ENCODE data around the gene STIM1.

Gene STIM1

DNA sequence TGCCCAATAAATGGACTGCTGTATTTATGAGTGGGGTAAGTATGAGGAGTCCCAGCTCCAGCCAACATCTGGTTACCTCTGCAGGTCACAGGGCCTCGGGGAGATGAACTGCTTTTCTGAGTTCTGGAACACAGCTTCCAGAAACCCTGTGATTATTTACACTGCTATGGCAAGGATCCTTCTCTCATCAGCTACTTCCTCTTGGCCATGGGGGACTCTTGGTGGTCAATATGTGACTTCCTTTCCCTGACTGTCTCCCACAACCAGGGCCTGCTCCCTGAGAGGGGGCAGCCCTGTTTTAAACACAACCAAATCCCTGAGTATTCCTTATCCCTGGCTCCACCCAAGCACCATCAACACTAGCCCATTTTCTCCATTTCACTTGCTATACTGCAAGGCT, 24.7 kb upstream of the STIM1 start:
- no peak for DNase-seq (ENCODE audit: low read depth)

DNA sequence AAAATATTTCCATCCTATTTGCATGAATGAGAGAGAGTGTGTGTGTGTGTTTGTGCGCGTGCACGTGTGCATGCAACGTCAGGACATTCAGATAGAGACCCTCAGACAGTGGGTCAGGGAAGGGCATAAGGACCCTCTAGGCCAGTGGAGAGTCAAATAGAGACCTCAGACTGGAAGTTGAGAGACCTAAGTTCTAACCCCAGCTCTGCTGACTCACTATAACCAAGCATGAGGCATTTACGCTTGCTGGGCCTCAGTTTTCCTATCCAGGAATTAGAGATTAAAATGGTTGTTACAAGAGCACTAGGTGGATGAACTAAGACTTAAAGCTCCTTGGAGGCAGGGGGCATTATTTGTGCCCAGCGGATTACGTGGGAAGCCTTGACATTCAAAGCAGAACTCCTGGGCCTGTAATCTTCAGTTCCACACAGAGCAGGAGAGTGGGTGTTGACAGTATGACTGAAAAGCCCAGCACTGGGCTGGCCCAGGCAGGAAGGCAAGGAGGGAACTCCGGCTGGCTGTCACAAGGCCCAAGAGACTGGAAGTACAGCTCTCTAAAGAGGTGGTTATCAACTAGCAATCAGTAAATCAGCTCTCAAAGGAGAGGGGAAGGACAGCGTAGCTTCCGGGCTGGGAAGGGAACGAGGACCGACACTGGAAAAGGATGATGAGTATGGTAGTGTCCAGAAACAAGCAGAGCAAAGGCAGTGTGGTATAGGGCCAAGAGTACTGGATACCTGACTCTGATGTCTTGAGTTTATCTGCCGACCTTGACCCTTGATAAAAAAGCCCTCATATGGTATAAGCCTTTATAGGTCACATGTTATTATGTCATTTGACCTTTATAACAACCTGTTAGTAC, 23.9 kb upstream of the STIM1 start:
- DNase-seq (ENCODE audit: low read depth) = no peak

DNA sequence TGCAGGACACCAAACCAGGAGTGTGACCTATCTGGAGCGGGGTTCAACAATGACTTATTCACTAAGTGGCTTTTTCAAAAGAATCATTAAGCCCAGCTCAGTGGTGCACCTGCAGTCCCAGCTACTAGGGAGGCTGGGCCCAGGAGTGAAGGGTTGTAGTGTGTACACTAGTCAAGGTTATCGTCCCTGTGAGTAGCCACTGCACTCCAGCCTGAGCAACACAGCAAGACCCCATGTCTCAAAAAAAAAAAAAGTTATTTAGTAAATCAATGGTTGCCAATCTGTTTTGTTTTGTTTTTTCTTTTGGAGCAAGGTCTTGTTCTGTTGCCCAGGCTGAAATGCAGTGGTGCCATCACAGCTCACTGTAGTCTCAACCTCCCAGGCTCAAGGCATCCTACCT, 22.6 kb upstream of the STIM1 start:
- no peak for DNase-seq (ENCODE audit: low read depth)

DNA sequence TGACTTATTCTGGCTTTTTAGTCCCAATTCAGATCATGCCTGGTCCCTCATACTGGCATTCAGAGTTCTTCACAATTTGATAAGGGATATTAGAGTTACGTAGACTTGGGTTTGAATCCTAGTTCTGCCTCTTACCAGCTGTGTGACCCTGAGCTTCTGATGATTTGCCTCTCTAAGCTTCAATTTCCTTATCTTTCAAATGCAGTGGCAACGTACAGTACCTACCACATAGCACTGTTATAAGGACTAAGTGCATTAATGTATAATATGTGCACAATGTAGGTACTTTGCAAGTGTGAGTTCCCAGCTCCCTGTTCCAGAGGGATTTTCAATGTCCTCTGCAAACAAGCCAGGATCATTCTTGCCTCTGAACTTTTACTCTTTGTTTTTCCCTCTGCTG, 22.0 kb upstream of the STIM1 start:
- DNase-seq (ENCODE audit: low read depth) = no peak

DNA sequence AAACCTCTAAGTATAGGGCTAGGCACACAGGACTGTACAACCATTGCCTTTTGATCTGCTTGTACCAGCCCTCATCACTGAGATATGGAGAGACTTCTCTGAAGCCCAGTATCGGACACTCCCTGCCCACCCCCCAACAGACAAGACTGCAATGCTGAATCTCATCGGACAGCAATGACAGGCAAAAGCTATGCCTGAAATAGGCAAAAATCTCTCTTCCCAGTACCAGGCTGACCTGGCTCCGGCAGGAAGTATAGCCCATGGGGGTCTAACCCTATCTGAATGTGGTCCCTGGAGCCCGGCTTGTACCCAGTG, 21.2 kb upstream of the STIM1 start:
- no peak for DNase-seq (ENCODE audit: low read depth)

DNA sequence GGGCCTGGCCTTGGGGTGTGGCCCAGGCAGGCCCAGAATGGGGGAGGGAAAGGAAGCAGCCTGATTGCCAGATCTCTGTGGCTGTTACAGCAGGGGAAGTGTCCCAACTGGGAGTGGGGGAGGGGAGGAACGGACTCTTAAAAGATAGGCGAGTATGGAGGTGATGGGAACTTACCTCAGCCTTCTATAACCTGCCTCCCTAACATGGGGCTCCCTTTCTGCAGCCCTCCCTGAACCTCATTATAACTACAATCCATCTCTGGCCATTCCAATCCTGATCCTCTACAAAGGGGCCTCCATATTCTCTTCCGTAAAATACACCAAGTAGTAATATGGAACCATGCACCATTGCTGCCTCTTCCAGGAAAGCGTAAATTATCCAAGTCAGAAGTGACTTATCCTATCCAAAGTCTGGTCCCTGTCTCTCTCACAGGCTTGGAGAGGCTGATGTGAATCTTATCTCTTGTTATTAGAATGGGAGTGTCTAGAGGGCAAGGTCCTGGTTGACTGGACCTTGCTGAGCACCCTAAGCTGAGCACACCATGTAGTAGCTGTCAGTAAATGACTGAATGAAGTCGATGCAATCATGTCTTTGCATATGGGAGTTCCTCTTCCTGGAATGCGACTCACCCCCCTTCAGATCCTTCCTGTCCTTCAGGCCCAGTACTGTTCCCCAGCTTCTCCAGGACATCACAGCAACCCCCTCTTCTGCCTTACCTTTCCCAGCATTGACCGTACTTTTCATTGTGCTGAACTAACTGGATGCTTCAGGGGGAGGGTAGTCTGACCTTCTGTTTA, 20.6 kb upstream of the STIM1 start:
- no peak for DNase-seq (ENCODE audit: low read depth)

DNA sequence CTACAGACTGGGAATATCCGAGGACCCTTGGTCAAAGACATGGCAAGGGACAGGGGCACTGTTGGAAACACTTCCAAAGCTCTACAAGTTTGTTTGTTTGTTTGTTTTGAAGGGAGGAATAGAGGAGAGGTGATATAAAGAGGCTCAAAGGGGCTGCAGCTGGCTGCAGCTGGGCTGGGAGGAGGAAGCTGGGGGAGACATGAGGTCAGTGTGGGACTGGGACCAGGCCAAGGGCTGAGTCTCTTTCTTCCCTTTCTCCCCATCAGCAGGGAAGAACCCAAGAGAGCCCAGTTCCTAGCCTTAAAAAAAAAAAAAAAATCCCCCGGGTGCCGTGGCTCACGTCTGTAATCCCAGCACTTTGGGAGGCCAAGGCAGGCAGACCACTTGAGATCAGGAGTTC, 19.7 kb upstream of the STIM1 start:
- no peak for DNase-seq (ENCODE audit: low read depth)

DNA sequence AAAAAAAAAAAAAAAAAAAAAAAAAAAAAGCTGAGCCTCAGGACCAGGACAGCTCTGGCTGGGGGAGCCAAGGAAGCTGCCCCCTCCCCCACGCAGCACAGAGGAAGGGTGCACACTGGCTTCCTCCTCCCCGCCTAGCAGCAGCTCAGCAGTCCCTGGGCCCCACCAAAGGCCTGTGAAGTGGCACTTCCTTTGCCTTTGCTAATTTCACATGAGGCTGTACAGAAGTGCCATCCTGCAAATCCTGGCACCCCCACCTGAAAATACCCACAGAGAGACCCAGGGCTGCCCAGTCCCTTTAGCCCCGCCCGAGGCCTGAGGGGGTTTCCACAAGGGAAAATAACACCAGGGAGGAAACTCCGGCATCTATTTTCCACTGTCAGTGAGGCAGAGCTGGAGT, 18.6 kb upstream of the STIM1 start:
- DNase-seq (ENCODE audit: low read depth) = peak; percentile 30

DNA sequence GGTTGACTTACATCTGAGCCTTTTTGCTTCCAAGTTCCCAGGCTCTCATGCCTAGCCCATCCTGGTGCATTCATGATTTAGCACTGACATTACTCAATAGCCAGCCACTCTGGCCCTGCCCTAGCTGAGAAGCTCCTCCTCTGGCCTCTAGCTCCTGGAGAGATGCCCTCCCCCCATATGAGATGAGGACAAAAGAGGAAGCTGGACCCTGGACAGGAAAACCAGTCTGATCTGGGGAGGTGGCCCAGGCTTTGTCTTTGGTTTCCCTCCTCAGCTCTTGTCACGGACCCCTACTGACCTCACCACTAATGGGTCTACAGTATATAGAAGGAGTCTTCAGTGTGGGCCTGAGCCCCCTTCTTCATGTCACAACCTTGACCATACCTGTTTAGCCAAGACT, 17.7 kb upstream of the STIM1 start:
- no peak for DNase-seq (ENCODE audit: low read depth)

DNA sequence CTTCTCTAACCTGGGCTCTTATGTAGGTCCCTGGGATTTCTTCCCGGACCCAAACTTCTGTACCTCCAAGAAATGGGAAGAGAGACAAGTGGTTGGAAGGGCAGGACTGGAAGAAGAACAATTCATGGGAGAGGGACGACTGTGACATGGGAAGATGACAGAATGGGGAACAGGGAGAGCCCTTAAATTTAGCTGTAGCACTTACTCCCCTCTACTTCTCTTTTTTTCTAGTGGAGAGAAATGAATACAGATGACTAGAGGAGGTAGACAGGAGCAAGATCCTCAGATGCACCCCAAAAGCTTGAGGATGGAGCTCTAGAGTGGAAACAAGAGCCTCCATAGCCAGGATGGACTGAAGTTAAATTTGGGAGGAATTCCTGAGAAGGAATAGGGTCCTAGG, 17.0 kb upstream of the STIM1 start:
- no peak for DNase-seq (ENCODE audit: low read depth)

DNA sequence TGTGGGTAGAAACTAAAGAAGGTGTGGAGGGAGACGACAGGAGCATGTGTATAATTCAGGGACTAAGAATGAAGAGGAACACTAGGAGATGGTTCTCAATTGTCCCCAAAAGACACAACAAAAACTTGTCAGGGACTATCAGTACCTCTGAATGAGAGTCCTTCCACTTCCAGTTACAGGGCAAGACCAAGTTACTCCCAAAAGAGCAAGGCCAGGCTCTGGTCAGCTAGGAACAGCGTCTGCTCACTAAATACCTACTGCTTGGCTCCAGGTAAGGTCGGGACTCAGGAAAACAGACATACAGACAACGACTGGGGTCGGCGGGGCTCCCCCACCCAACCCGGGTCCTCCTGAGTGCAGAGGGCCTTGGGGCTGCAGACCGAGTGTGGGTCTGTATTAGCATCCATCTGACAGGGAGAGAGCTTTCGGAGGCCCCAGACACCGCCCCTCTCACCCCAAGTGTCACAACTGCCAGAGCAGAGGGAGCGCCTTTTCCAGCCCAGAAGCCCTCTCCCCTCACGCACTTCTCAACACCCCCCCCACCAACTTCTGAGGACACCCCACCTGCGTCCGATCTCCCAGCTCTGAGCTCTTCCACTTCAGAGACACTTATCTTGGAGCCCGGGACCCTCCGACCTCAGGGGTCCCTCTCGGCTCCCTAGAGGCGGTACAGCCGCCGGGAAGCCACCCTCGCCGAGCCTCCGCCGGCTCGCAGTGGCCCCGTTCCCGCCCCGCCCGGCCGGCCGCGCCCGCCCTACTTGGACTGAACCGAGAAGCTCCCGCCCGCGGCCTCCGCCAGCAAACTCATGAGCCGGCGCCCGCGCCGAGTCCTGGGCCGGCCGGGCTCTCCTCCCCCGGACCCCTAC, 15.2 kb upstream of the STIM1 start:
- peak; percentile 25 for DNase-seq (ENCODE audit: low read depth)

DNA sequence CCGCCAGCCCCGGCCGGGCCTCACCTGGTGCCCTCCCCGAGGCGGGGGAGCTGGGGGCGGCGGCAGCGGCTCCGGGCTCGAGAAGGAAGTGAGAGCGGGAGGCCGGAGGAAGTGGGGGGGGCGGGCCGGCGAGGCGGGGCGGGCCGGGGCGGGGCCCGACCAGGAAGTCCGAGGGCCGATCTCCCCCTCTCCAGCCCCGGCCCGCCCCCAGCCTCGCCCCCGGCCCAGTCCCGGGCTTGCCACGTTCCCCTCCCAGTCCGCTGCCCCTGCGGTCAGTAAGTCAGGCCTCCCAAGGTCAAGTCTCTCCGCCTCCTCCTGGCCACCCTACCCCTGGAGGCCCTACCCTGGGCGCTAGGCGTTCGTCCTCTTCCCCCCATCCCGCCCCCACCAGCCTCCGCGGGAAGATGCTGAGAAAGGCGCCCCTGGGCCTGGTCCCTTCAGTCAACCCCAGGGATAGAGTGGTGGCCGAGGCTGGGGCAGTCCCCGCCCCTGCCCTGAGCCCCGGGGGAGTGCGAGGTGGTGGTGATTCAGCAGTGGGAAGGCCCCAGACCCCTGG, 14.5 kb upstream of the STIM1 start, which contains the start of gene RHOG:
Gene RHOG (minus strand): TSS at position 90 of the 556 bp plus-strand sequence. CDS start 12,821 bp downstream, outside the sequence.
- DNase-seq (ENCODE audit: low read depth) = peak; percentile 93

DNA sequence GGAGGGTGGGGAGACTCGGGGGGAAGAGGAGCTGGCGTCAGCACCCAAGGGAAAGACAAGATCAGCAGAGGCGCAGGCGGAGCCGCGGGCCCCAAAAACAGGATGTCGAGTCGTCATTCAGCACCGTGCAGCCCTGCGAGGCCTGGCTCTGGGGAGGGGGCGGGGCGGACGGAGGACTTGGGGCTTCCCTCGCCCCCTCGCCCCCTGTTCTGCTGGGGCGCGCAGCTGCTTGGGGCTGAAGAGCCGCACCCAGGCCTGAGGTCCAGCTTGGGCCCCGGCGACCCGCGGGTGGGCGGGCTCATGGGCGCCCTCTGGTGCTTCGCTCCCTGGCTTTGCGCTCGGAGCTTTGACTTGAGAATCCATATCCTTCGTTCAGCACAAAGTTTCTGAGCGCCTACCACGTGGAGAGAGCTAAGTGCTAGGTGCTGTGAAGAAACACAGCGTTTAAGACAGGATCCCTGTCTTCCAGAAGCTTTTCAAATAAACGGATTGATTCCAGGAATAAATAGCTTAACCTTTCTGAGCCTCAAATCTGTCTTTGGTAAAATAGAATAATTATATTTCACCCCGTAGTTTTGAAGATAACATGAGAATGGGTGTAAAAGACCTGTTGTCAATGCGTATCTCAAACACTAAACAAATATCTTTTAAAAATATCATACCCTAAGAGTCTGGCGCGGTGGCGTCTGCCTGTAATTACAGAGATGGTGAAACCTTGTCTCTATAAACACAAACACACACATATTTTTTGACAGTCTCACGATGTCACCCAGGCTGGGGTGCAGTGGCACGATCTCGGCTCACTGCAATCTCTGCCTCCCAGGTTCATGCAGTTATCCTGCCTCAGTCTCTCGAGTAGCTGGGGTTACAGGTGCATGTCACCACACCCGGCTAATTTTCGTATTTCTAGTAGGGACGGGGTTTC, 13.8 kb upstream of the STIM1 start:
- DNase-seq (ENCODE audit: low read depth) = no peak

DNA sequence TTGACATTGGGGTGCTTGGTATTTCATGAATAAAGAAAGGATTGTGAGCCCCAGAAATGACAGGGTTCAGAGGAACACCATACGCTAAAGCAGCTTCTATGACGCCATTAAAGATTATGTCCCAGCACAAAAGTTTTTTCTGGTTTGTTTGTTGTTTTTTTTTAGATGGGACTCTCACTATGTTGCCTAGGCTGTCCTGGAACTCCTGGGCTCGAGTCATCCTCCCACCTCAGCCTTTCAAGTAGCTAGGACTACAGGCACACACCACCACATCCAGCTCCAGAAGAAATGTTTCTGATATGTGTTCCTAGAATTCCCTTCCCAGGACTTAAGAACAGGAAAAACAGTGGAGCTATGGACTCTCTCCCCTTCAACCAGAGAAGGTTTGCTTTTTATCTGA, 12.1 kb upstream of the STIM1 start:
- no peak for DNase-seq (ENCODE audit: low read depth)

DNA sequence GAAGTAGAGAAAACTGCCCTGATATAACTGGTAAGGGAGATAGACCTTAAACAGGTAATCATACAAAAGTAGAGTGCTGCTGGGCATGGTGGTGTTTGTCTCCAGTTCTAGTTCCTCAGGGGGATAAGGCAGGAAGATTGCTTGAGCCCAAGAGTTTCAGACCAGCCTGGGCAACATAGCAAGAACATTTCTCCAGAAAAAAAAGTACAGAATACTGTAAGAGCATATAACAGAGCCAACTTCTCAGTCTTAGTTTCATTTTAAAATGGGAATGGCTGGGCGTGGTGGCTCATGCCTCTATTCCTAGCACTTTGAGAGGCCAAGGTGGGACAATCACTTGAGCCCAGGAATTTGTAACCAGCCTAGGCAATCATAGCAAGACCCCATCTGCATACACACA, 10.2 kb upstream of the STIM1 start:
- DNase-seq (ENCODE audit: low read depth) = no peak

DNA sequence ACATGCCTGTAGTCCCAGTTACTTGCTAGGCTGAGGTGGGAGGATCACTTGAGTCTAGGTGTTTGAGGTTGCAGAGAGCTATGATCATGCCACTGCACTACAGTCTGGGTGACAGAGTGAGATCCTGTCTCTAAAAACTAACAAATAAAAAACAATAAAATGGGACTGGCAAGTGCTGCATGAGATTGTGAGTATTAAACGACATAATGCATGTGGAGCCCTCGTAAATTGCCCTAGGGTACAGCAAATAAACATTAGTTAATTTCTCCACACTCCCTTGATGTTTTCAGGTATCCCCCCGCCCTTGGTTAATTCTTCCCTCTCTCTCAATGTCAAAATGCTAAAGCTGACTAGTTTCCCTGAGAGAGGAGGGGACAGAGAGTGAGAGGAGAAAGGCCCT, 9.8 kb upstream of the STIM1 start:
- no peak for DNase-seq (ENCODE audit: low read depth)

DNA sequence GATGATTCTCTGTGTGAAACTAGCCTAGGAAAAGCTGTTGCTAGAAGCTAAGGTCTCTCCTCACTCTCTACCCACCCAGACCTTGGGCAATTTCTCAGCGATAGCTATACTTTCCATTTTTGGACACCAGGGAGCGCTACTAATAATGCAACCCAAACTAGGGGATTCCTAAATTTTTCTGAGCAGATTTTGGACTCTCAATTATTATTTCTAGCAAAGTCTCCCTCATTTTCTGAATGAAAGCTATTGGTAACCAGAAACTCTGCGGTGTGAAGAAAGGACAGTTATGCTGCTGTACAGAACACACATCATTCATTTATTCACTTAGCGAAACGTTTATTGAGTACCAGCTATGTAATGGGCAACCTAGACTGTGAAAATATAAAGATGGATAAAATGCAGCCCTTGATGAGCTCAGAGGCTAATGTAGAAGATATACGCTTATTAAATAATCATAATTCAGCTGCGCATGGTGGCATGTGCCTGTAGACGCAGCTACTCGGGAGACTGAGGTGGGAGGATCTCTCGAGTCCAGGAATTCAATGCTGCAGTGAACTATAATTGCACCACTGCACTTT, 6.1 kb upstream of the STIM1 start:
- no peak for DNase-seq (ENCODE audit: low read depth)

DNA sequence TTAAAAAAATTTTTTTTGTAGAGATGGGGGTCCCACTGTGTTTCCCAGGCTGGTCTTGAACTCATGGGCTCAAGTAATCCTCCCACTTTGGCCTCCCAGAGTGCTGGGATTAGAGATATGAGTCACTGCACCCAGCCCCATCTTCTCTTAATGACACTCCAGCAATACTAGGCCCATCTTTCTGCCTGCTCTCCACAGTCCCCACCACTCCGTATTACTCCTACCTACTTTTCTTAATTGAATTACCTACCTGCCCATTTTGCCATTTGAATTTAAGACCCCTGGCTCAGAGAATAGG, 2.0 kb upstream of the STIM1 start:
- DNase-seq (ENCODE audit: low read depth) = no peak

DNA sequence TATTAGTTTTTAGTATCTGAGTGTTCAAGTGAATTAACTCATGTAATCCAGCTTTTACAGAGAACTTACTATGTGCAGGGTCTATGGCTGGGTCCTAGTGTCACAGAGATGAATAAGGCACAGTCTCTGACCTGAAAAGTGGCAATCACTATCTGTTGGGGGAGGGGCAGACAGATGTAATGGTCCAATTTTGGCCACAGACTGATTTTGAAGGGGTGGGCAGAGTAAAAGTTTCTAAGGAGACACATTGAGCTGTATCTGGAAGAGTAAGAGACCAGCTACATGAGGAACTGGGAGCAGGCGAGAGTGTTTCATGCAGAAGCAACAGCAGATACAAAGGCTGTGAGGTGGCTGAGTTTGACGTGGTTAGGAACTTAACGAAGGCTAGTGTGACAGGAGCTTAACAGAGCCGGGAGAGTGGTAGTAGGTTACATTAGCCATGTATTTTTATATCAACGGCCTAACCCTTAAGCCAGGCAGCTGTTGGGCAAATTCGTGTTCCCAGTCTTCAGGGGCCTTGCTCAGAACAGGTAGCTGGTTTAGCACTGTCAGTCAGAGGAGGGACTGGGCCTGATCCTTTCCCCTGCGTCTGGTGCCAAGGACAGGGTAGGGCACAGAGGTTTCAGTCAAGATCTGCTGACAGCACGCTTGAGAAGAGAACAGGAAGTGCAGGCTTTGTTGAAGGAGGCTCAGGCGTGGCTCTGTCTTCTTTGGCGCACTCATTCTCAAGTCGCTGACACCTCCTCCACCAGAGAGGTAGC, 1.4 kb upstream of the STIM1 start:
- DNase-seq (ENCODE audit: low read depth) = peak; percentile 33

DNA sequence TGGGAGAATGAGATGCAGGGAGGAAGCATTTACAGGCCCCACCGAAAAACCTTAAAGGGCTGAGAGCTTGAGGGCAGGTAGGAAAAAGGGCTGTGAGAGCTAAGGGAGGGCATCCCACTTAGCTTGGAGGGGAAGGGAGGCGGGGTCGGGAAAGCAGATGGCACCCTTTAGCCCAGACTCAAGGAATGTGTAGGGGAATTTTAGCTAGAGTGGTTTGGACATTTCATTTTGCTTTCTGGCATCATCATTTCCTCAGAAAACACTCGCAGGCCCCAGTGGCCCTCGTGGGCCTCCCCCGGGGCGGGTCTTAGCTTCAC, 846 bp upstream of the STIM1 start:
- DNase-seq (ENCODE audit: low read depth) = no peak

All from stimulated activated CD8-positive, alpha-beta memory T cell treated with anti-CD3 and anti-CD28 coated beads, Interleukin-12 subunit alpha, Interleukin-12 subunit beta, amount 100 ng/mL, for 4 hours (primary cell).